HG03354 (cell line): ENCODE measurements around the gene PCSK9.

ENCODE experiments used
- ATAC-seq: cut with Tn5 transposase; IDR thresholded peaks from one replicate; pipeline ENCODE4 v1.9.1; 2021; ENCODE audit warnings: mild to moderate bottlenecking; ENCODE audit not compliant: unreplicated experiment, poor library complexity, severe bottlenecking

Gene PCSK9

DNA sequence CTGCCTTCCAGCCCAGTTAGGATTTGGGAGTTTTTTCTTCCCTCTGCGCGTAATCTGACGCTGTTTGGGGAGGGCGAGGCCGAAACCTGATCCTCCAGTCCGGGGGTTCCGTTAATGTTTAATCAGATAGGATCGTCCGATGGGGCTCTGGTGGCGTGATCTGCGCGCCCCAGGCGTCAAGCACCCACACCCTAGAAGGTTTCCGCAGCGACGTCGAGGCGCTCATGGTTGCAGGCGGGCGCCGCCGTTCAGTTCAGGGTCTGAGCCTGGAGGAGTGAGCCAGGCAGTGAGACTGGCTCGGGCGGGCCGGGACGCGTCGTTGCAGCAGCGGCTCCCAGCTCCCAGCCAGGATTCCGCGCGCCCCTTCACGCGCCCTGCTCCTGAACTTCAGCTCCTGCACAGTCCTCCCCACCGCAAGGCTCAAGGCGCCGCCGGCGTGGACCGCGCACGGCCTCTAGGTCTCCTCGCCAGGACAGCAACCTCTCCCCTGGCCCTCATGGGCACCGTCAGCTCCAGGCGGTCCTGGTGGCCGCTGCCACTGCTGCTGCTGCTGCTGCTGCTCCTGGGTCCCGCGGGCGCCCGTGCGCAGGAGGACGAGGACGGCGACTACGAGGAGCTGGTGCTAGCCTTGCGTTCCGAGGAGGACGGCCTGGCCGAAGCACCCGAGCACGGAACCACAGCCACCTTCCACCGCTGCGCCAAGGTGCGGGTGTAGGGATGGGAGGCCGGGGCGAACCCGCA, at the start of gene PCSK9:
Gene PCSK9, plus strand, starts transcription at position 207 of the 741 bp plus-strand sequence. Its CDS starts 290 bp downstream, at position 497.
- ATAC-seq: no peak

GRCh38 chr1:54989968-54990810, 49.2 kb upstream of the PCSK9 start:
- ATAC-seq: no peak

DNA sequence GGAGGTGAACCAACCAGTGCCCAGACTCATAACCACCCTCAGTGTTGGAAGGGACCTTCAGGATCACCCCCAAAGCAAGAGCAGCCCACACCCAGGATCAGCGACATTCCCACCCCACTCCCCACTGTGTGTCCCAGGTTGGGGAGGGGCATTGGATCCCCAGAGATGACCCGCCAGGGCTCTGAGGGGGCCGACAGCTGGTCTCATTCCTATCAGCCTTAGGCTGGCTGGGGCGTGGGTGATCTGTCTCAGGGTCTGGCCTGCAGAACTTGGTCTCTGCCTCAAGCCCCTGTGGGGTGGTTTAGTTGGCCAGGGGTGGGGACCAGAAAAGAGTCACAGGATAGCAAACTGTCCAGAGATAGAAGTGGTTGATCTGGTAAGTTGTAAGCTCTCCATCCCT, 48.4 kb upstream of the PCSK9 start:
- no peak for ATAC-seq

GRCh38 chr1:54991939-54992338, 47.4 kb upstream of the PCSK9 start:
- ATAC-seq: no peak

DNA sequence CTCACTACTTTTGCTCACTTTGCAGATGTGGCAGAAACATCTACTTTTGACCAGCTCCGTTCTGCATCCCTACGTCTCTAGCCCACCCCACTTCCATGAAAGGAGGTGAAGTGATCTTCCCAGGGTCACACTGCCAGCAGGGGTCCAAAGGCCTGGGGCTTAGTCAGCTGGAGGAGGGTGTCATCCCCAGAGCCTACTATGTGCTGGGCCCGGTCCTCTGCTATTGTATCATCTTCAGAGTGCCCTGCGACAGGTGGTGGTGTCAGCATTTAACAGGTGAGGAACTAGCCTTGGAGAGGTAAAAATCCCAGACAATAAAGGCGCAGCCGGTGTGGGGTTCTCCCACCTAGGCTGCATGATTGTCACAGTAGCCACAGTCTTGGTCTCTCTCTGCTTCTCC, 46.2 kb upstream of the PCSK9 start:
- no peak for ATAC-seq

DNA sequence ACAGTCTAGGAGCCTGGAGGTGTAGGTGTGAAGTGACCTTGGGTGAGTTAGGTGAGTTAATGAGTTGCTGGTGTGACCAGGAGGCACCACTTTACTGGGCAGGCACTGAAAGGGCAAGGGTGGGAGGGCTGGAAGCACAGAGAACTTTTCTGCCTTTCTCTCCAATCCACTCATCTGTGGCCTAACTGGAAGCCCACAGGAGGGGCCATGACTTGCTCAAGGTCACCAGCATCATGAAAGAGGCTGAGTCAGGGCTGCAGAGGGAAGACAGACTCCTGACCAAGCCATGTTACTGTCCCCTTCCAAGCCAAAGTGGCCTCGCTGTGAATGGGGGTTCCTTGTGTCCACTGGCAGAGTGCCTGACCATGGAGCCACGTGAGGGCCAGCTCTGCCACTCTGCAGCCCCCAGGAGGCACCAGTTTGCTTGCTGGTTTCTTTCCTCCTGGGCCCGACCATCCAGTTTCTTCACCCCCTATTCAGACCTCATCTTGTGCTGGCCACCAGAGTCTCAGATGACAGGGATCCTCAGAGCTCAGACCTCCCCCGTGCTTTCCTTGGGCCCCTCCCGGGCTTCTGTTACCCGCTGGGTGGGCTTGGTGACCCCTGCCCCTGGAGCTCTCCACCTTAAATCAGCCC, 44.9 kb upstream of the PCSK9 start:
- ATAC-seq: no peak

DNA sequence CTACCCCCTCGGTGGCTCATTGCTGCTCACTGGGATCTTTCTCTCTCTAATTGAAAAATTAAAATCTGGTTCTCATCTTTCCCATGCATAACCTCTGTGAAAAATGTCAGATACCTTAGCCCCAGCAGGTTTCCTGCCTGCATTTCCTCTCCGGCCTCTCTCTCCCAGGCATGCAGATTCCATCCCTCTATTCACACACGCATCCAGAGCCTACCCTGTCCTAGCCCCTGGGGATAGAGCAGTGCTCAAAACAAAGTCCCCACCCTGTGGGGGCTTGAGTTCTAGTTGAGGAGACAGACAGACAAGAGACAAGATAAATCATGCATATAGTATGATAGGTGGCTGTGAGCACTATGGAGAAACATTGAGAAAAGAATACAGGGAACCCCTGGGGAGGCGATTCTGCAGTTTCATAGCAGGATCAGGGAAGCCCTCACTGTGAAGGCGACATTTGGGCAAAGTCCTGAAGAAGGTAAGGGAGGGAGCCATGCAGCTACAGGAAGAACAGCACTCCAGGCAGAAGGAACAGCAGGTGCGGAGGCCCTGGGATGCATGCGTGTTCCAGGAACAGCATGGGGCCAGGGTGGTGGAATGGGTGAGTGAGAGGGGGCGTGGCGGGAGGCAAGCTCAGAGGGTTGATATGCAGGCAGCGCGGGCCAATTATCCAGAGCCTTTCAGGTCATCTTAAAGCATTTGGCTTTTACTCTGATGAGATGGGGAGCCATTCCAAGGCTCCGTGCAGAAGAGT, 44.2 kb upstream of the PCSK9 start:
- ATAC-seq: no peak

GRCh38 chr1:54995835-54996234, 43.5 kb upstream of the PCSK9 start:
- no peak for ATAC-seq

DNA sequence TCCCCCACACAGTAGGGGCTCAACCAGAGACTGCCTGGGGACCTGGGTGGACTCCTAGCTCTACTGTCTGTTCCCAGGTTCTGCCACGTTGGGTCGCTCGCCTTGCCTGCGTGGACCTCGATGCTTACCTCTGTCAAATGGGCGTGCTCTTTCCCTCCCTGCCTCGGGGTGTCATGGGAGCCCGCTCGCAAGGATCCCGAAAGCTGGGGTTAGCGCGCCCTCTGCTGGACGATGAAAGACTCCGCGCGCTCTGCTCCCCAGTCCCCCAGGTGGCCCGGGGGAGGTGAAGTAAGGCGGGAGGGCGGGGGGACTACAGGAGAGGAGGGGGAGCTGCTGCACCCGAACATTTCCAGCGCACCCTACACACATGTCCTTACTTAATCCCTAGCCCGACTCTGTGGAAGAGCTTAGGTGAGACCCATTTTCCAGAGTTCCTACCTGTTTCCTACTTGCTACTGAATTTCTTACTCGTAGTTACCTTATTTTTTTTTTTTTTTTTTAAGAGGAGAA, 42.9 kb upstream of the PCSK9 start:
- peak; percentile 90 for ATAC-seq

- ATAC-seq: no peak
Measured at GRCh38 chr1:54996869-54997710, 42.3 kb upstream of the PCSK9 start.

DNA sequence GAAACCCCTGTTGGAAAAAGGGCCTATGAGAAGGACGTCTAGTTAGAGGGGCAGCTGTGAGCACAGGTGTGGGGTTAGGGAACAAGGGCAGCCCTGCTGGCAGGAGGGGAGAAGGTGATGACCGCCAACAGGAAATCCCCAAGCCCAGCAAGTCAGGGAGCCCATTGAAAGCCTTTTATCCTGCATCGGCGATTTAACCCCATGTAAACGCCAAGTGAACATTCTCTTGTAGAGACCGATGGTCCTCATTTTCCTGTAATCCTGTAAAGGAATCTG, 41.7 kb upstream of the PCSK9 start:
- no peak for ATAC-seq

GRCh38 chr1:54998100-54998499, 41.2 kb upstream of the PCSK9 start:
- ATAC-seq: no peak

DNA sequence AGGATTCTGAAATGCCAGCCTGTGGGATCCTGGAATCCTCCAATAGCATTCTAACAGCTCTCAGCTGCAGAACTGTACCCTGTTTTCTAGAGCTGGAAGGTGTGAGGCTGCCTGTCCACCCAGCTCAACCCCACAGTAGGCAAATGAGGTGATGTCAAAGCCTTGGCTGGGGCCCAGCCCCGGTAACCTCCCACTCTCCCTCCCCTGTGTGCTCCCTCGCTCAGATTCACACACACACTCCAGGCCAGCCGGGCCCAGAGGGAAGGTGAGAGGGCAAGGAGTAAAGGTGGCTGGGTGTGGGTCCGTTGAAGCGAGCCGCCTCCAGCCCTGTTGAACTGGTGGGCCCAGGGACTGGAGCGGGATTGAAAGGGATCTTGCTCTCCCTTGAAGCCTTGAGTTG, 40.7 kb upstream of the PCSK9 start, which contains the start of gene BSND:
Gene BSND, plus strand, starts transcription at position 257 of the 400 bp plus-strand sequence. CDS start 254 bp downstream, outside the sequence.
- ATAC-seq: no peak

GRCh38 chr1:55000110-55001085, 39.0 kb upstream of the PCSK9 start:
- no peak for ATAC-seq

DNA sequence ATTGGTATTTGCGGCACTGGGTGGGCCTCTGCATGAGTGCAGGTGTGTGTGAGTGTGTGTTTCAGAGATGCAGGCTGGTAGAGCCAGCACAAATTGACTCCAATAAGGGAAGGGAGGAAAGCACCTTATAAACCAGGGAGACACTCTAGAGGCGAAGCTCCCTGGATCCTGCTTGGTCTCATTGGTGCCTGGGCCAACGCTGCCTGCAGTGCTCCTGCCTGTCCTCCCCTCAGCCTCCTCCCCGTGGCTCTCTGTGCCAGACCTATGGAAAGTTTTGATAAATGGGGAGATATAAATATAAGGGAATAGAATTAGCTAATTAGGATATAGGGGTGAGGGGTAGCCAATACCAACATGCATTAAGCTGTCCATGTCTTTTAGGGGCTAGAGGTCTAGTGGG, 38.0 kb upstream of the PCSK9 start:
- ATAC-seq: no peak

DNA sequence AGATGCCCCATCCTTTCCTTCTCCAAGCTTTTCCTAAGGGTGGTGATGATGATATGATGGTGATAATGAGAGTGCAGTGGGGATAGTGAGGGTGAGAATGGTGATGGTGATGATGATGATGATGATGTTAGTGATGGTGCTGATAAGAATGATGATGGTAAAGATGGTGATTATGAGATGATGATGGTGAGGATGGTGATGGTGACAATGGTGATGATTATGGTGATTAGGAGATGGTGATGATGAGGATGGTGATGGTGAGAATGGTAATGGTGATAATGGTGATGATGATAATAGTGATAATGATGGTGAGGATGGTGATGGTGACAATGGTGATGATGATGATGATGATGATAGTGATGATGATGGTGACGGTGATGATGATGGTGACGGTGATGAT, 36.7 kb upstream of the PCSK9 start:
- ATAC-seq: no peak

DNA sequence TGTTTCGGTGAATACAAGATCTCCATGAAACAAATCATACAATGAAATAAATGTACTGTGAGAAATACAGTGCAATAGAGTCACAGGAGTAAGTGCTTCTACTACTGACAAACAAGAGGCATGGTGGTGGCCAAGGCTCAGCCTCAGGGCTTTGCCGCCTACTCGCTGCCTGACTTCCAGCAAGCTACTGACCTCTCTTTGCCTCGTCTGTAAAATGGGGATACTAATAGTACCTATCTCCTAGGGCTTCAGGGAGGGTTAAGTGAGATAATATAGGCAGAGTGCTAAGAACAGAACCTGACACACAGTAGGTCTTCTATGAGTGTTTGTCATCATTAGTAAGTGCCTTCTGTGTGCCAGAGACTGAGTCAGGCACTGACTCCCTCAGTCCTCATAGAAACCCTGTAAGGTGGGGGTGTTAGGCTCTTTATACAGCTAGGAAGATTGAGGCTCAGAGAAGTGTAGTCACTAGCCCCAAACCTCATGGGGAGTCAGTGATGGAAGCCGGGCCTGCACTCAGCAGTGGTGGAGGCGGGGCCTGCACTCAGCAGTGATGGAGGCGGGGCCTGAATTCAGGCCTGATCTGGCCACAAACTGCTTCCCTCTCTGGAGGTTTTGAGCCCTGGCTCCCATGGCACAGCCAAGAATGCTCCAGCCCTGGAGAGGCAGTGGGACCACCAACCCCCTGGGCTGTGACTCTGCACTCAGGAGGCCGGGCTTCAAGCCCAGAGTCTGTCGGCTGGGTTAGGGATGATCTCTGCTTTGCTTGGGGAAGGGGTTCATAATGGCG, 33.8 kb upstream of the PCSK9 start:
- no peak for ATAC-seq
